Stimulated activated CD4-positive, alpha-beta T cell treated with anti-CD3 and anti-CD28 coated beads, Interleukin-15, amount 100 ng/mL, for 48 hours (primary cell): ENCODE measurements around the gene SAMSN1.
"Not testable (repeated sequence)": the region's sequence is repeated elsewhere in the genome, so short reads cannot be mapped to it uniquely, and the experiment has no call there.

Experiments
- DNase-seq, 2 donors: peaks; one replicate each; pipeline ENCODE4 v3.0.0-alpha.2; 2020; ENCODE audit warnings: low read depth in 2 of 2

Gene SAMSN1

DNA sequence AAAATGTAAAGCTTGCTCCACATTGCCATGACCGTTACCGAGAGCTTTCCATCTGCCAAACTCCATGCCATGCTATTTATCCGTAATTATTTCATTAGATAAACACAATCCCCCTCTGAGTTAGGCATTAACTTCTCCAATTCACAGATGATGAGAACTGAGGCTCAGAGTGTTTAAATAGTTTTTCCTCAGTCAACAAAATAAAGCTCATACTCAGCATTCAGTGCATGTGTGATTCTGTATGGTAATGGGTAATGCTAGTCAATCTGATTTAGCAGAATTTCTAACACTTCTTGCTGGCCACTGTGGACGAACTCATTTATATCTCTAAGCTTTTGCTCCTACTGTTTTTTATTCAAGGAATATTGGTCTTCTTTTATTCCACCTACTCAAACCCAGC, 17.3 kb downstream of the SAMSN1 start:
- no peak for DNase-seq

DNA sequence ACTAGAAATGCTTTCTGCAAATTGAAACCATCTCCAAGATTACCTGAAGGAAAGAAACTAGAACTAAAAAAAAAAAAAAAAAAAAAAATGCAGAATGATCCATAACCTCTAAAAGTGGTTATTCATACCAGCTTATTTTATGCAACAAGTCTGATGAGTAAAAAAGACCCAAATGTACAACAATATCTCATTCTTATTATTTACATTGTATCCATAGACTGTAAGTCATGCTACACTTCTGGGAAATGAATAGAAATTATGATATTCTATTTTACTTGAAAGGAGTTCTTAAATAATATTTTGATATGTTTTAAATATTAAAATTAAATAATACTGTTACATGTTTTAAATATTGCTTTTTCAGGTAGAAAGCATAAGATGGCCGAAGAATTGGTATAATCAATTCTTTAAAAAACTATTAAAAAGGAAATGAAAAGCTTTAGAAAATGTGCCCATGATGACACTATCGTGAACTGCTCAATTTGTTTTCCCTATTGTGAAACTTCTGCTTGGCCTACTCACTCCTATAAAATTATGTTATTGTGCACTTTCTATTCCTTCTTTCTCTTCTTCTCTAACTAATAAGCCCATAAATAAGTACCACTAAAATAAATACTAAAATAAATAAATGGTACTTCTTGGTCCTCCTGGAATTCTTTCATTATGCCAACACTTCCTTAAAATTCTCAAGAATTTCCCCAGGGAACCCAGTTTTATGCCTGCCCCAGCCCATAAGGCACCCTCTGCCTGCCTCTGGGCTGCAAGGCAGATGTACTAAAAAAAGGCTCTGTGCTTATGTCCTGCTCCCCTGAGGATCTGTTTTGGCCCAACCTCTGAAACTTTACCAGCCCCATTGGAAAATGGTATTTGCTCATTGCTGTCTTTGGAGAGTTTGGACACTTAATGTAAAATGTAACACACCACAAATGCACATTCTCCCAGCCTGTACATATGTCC, 18.1 kb downstream of the SAMSN1 start:
- no peak for DNase-seq

DNA sequence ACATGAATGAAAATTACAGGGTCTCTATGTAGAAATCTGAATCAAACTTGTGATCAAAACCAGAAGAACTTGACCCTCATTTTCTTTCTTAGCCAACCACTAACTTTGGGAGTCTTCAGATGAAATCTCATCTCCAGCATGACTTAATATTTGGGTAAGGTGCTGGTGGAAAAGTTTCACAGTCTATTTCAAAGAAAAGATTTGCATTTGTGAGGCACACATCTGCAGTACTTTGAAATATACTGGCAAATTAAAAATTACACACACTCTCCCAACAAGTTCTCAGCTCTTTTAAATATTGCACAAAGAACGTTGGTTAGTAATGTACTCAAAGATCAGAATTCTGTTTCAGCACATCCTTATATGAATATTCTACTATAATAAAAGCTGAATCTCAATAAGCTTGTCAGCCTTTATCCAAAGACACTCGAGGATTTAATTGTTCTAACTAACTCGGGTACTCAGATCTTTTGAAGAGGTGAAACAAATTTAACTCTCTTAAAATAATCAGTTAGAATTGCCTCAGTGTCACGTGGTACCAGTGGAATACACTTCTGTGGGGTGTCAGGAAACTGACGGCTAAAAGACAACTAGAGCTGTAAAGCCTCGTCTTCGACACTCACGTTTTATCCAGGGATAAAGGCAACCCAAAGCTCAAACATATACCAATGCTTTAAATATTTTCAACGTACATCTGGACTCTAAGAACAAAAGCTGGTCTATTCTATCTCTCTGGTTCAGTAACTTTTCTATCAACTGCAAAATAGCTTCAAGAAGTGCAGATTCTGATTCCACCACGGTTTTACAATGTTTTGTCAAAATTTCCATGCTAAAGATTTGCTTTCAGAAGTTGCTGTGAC, 19.0 kb downstream of the SAMSN1 start:
- no peak for DNase-seq

DNA sequence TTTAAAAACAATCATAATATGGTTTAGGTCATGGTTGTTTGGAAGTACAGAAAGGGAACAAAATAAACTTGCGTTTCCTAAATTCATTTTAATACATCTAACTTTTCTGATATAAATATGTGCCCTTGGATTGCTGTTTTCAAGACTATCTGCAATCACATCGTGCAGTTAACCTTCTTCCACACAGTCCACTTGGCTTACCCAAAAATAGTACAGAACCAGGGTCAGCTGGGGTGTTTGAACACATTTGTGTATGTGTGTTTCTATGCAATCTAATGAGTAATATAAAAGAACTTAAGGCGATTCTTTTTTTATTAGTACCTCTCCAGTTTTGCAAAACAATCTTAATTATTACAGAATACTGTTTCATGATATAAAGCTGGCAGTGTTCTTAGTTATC, 19.9 kb downstream of the SAMSN1 start:
- no peak for DNase-seq

DNA sequence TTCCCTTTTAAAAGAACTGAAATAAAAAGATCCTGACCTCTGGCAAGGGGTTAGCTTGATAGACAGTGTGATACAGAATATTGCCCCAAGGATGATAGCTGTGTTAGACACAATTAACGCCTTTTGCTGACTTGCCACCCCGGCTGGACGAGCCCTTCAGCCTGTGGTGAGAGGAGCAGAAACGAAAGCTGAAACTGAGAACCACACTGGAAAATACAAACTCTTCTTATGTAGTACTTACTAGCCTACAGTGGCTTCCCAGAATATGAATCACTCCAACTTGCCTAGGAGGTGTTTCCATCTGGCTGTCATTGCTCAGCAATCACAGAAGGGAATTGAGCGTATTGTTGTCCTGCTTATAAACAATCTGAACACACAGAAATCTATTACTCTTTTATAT, 22.9 kb downstream of the SAMSN1 start:
- DNase-seq: peak; percentile 22 to 34

DNA sequence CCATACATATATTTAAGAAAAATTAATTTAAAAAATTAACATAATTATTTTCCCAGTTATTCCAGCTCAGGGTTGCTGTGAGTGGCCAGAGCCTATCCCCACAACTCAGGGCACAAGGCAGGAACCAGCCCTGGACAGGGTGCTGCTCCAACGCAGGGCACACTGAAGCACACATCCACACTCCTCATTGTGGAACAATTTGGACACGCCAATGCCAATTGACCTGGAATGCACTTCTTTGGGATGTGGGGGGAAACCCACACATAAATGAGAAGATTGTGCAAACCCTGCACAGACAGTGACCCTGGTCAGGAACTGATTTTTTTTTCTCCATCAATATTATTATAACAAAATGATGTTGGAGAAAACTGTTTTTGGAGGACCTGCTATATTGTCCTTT, 23.4 kb downstream of the SAMSN1 start:
- DNase-seq: no peak

DNA sequence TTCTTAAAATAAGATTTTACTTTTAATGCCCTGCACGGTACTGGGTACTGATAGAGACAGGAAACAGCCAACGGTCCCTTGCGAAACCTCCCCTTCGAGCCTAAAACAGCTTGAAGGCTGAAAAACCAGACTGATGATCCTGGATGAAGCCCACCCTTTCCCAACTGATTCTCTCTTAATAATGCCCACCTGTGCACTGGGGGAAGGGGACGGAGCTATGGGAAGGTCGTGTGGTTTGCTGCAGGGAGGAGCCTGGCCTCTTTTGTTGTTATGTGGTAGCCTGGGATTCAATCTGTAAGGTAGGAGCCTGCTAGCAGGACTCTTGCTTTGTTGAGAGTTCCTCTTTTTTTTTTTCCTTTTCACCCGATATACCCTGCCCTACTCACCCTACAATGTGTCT, 25.6 kb downstream of the SAMSN1 start:
- no peak for DNase-seq

DNA sequence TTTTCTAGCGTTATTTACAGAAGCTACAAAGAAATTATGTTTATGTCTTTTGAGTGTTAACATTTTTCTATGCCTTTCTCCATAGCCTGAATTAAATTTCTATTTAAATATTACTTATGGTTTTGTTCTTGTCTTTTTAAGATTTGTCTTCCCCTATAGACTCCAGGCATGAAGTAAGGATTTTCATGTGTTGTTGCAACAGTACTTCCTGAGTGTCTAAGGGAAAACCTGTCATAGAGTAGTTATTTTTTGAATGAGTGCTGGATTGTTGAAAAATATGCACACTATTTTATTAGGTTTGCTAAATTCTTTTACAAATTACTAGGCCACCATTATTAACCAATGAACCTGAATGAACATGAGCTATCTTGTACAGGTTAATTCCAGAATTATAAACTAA, 27.1 kb downstream of the SAMSN1 start:
- DNase-seq: no peak

DNA sequence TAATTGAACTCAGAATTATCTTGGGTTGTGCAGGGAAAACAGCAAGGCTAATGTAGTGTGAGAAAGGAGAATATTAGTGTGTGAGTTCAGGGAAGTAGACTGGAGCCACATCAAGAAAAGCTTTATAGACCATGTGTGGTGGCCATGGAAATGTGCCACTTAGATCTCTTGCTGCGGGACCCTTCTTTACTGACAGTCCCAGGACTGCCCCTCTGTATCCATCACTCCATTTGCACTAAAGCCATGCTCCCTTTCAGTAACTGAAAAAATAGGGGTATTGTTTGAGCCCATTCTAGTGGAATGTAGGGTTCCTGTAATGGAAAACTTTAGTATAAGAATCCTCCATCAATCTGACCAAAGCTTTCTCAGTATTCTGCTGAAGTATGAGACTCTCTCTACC, 32.3 kb downstream of the SAMSN1 start:
- DNase-seq: no peak

DNA sequence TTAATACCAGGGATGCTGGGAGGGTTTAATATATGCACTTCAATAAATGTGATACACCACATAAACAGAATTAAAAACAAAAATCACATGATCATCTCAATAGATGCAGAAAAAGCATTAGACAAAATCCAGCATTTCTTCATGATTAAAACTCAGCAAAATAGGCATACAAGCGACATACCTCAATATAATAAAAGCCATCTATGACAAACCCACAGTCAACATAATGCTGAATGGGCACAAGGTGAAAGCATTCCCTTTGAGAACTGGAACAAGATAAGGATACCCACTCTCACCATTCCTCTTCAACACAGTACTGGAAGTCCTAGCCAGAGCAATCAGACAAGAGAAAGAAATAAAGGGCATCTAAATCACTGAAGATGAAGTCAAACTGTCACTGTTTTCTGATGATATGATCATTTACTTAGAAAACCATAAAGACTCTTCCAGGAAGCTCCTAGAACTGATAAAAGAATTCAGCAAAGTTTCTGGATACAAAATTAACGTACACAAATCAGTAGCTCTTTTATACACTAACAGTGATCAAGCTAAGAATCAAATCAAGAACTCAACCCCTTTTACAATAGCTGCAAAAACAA, 39.2 kb downstream of the SAMSN1 start:
- DNase-seq: not testable (repeated sequence)

DNA sequence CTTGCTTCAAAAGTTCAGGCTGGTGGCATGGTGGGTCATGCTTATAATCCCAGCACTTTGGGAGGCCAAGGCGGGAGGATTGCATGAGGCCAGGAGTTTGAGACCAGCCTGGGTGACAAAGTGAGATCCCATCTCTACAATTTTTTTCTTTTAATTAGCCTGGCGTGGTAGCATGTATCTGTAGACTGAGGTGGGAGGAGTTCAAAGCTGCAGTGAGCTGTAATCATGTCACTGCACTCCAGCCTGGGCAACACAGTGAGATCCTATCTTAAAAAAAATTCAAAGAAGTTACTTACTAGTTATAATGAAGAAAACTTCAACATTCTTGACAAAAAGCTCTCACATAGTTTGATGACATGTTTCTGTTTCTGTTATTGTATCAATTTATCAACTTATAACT, 45.2 kb downstream of the SAMSN1 start:
- DNase-seq: no peak

DNA sequence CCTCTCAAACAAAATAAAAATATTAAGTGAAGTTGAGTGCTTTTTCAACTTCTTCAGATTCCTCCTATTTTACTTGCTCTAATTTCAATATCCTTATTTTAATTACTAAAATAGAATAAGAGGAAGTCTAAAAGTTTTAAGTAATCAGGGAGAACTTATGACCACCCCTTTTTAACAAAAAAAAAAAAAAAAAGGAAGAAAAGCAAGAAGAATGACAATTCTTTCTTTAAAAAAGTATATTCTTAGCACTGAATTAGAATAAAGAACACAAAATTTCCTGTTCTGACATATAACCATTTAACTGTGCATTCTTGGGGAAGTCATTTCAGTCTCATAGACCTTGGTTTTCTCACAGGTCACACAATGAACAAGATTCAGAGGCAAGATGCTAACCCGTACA, 46.8 kb downstream of the SAMSN1 start:
- no peak for DNase-seq

DNA sequence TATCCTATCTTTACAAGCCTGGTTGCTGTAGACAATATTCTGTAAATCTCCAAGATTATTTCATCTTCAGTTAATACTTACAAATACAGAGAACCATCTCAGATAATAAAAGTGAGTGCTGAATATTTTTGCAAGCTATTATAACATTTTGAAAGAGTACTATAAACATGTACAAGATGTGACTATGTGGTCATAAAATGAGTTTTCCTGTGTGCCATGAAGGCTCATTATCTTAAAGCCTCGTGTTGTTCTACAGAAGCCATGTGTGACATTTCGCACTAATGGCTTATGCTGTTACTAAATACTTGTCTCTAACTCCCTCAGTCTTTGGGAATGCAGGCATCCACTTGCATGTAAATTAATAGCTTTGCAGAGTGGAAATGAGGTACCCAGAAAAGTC, 48.3 kb downstream of the SAMSN1 start:
- no peak for DNase-seq

DNA sequence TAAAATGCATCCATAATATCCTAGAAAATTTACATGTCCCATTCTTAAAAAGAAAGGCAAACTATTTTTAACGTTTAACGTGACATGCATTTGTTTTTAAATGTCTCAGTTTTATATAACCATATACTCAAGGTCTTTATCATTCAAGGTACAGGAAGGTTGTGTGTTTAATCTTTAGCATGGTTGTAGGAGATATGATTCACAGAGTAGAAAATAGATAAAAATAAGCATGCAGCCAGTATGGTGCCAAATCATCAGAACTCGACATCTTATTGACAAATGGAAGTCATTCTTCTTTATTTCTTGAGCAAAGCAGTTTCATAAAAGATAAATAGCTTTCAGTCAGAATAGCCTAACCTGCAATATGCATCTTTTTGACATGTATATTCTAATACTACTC, 51.0 kb downstream of the SAMSN1 start:
- no peak for DNase-seq

DNA sequence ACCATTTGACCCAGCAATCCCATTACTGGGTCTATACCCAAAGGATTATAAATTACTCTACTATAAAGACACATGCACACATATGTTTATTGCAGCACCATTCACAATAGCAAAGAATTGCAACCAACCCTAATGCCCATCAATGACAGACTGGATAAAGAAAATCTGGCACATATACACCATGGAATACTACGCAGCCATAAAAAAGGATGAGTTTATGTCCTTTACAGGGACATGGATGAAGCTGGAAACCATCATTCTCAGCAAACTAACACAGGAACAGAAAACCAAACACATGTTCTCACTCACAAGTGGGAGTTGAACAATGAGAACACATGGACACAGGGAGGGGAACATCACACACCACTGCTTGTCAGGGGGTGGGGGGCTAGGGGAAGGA, 51.9 kb downstream of the SAMSN1 start:
- DNase-seq: not testable (repeated sequence)

DNA sequence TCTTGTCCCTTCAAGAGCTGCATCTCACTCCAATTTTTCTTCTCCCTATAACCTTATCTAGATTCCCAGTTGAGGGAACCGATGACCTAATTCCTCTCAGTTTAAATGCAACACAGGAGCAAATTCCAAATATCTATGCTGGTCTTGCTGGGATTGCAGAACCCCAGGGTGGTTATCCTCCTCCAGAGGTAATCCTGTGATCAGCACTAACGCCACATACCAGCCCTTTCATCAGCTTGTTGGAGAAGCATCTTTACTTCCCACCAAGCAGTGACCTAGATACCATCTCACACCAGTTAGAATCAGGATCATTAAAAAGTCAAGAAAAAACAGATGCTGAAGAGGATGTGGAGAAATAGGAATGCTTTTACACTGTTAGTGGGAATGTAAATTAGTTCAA, 52.4 kb downstream of the SAMSN1 start:
- DNase-seq: no peak

DNA sequence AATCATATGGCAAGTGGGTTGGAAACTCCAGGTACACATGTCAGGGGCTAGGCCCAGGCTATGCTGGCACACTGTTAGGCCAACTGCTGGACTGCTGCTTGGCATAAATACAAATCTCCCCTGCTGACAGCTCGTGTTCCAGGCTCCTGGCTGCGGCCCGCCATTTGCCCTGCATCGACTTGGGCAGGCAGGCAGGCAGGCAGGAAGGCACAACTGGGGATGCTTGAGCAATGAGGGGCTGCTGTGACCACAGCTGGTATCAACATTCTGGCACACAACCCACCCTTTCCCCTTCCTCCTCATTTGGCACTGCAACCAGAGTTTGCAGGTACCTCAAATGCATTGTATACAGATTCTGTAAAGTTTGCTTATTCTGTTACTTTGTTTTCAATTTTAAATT, 53.2 kb downstream of the SAMSN1 start:
- no peak for DNase-seq

DNA sequence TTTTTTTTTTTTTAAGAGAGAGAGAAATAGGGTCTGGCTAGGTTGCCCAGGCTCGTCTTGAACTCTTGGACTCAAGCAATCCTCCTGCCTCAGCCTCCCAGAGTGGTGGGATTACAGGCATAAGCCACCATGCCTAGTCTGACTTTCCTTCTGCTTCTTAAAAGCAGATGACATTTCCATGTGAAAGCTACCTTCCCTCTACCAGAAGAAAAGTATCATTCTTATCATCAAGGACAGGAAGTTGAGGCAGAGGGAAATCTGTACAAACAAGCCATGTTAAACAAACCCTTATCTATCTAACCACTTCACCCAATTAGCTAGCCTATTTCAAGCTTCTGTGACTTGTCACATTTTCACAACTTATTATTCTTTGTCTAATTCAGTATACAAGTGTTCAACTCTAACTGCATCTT, 54.8 kb downstream of the SAMSN1 start:
- DNase-seq: no peak

DNA sequence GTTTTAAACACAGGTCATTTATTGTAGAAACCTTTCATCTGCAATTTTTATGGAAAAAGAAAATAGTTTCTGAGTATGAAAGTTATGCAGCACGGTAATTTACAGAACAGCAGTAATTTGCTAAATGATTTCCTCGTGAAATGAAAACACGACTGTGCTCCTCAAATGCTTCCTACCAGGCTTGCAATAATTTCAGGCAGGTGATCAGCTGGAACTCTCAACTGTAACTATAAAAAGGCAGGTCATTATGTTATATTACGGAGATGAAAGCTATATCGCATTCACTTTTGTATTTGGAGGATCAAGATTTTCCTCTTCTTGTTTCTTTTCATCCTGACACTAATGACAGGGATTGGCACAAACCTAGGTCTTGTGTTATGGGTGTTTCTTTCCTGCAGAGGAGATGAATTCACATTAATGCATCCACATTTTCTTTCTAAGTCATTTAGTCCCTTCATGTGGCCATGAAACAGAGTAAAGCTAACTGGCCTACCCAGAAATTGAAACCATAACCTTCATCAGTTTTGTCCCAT, 57.4 kb downstream of the SAMSN1 start:
- no peak for DNase-seq

DNA sequence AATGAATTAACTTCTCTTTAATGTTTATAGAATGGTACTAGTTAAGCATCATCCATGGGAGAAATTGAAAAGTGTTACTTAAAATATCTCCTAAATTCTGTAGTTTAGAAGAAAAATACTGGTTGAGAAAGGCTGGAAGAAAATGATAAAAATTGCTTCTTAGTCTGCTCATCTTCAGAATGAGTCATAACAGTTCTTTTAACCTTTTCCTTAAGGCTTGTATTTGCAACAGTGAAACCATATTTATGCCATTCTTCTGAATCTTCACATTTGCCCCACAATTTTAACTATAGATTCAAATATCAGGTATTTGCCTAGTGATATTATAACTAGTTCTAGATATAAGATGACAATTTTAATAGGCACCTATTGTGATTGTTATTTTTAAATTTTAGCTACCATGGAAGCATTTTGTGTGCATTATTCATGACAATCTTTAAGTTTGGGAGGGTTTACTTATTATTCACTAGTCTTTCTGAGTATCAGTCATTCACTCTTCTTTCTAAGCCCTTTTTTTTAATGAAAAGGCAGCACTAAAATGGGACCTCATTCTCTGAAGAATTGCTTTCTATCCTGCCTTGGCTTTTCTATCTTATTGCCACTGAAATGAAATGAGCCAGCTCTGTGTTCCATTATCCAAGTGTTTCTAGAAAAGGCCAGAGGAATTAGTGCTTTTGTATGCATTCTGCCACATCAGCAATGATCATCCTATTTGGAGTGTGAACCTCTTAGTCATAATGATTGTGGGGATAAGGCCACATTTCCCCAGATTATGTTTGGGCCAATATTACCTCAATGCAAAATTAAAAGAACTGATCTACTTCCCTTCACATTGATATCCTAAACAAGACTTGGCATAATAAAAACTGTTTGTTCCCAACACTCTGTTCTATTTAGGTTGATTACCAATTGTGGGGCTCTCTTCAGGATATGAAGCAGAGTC, 58.4 kb downstream of the SAMSN1 start:
- DNase-seq: no peak

DNA sequence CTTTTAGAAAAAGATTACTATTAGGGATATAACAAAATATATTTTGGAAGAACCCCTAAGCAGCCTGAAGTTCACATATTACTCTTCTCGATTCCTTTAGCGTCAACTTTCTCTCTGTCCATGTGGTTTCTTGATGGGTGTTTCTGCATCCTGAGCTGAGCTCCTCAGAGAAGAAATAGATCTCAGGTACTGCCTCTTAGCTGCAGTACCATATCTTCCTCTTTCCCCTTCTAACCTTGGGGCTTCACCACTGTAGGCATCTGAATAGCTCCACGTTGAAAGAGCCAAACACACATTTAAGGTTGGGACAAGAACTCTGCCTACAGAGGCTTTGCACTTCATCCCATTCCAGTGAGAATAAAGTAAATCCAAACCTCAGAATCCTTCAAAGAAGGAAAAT, 59.2 kb downstream of the SAMSN1 start:
- DNase-seq: no peak
